Measurements from ENCODE around the gene DPP3.
A peak's percentile ranks its signal among the peaks of the same experiment; 100 is the strongest.
"Not testable (repeated sequence)": the region's sequence is repeated elsewhere in the genome, so short reads cannot be mapped to it uniquely, and the experiment has no call there.

DPP3 gene

DNA sequence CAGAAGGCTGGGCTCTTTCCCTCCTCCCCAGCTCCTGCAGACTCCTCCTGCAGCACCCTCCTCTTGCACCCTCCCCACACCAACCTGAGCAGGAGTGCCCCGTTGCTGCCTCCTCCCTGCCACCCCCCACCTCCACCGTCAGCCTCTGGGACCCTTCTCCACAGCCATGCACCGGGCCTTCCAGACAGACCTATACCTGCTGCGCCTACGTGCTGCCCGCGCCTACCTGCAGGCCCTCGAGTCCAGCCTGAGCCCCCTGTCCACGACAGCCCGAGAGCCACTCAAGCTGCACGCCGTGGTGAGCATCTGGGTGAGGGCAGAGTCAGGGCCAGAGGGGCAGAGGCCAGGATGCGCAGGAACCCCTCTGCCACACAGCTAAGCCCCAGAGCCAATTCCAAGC, 49.4 kb downstream of the DPP3 start:
- H3K4me3 ChIP-seq (ENCODE audit: low read depth, low read length), result no peak overlapping the region

- no peak overlapping the region for H3K4me3 ChIP-seq (ENCODE audit: low read depth, low read length)
Measured at GRCh38 chr11:66530927-66531709, 50.9 kb downstream of the DPP3 start.

GRCh38 chr11:66531841-66532240, 51.6 kb downstream of the DPP3 start:
- H3K4me3 ChIP-seq (ENCODE audit: low read depth, low read length), result no peak overlapping the region

DNA sequence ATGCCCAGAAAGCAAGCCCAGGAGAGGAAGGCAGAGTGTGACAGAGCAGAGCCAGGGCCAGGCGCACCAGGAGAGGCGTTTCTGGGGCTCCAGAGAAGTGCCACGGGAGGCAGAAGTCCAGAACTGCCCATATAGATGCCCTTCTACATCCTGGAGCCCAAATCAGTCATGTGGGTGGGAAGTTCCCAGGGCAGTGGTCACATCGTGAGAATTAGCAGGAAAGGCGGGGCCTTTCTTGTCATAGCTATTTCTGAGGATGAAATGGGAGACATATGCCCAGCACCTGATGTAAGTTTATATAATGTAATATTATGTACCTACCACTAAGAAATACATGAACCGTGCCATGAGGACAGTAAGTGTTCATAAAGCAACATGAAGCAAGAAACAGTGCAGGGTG, 52.5 kb downstream of the DPP3 start:
- no peak overlapping the region for H3K4me3 ChIP-seq (ENCODE audit: low read depth, low read length)

- H3K4me3 ChIP-seq (ENCODE audit: low read depth, low read length), result no peak overlapping the region
Measured at GRCh38 chr11:66539170-66539869, 59.1 kb downstream of the DPP3 start.

DNA sequence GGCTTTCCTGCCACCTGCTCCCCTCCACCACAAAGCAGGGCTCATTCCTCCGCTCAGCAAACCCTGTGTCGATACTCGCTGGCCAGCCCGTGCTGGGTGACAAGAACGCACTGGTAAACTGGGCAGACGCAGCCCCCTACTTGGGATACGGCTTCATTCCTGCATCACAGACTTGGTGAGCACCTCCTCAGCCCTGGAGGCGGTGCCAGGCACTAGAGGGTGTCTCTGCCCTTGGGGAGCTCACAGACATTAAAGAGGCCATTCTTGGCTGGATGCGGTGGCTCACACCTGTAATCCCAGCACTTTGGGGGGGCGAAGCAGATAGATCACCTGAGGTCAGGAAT, 59.6 kb downstream of the DPP3 start:
- H3K4me3 ChIP-seq (ENCODE audit: low read depth, low read length), result no peak overlapping the region

DNA sequence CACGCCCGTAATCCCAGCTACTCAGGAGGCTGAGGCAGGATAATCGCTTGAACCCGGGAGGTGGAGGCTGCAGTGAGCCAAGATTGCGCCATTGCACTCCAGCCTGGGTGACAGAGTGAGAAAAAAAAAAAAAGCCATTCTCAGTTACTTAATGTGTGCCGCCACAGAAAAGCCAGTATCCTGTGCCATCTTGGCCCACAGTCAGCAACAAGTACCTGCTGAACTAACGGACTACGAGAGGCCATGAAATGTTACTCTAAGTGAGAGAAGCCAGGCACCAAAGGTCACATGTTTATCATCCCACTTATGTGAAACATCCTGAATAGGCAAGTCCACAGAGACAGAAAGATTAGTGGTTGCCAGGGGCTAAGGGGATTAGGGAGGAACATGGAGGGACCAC, 60.4 kb downstream of the DPP3 start:
- not testable (repeated sequence) for H3K4me3 ChIP-seq (ENCODE audit: low read depth, low read length)

GRCh38 chr11:66541892-66542291, 61.7 kb downstream of the DPP3 start:
- H3K4me3 ChIP-seq (ENCODE audit: low read depth, low read length), result no peak overlapping the region

GRCh38 chr11:66542362-66542761, 62.1 kb downstream of the DPP3 start:
- no peak overlapping the region for H3K4me3 ChIP-seq (ENCODE audit: low read depth, low read length)

DNA sequence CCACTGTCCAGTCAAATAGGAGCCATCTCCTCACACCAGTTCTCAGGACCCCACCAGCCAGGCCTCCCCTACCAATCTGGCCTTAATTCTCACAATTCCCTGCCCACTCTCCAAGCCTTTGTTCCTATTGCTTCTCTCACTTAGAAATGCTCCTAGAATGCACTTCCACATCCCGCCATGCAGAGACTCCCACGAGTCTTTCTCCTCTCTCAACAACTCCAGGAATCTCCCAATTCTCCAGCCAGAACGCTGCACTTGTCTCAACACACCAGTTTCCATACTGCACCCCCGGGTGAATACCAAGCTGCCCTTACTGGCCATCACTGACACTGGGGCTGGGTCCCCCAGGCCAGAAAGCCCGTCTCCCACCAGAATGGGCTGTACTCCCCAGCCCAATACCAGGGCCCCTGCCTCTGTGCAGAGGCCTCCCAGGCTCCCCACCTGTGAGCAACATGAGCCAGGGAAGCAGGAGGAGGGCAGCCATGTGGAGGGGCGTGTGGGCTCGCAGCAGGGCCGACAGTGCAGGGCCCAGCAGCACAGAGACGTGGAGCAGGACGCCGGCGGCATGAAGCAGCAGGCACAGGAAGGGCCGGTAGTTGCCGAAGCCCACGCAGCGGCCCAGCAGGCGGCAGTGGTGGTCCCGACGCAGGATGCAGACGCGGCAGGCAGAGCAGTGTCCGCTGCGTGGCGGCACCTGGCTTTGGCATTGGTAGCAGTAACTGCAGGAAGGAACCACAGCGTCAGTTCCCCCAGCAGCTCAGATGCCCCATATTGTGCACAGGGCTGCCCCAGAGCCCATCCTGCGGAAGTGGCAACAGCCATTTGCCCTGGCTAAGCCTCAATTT, 63.3 kb downstream of the DPP3 start:
- H3K4me3 ChIP-seq (ENCODE audit: low read depth, low read length), result no peak overlapping the region

- peak overlapping the region; percentile 78 for H3K4me3 ChIP-seq (ENCODE audit: low read depth, low read length)
Measured at GRCh38 chr11:66544952-66545351, 64.7 kb downstream of the DPP3 start.

GRCh38 chr11:66545701-66546367, 65.6 kb downstream of the DPP3 start, which contains the start of gene ZDHHC24:
Gene ZDHHC24 (minus strand): TSS chr11:66546048. CDS start chr11:66546003, 45 bp downstream.
- peak within 1 kb of the TSS; percentile 78 for H3K4me3 ChIP-seq (ENCODE audit: low read depth, low read length)

- peak within 1 kb of the TSS; percentile 78 for H3K4me3 ChIP-seq (ENCODE audit: low read depth, low read length)
Measured at GRCh38 chr11:66546368-66546965, 66.2 kb downstream of the DPP3 start, which contains the start of gene ACTN3. Gene ACTN3 (plus strand): TSS chr11:66546903. CDS start chr11:66546938, 35 bp downstream.

- peak overlapping the region; percentile 1 for H3K4me3 ChIP-seq (ENCODE audit: low read depth, low read length)
Measured at GRCh38 chr11:66546966-66547661, 66.9 kb downstream of the DPP3 start.

- no peak overlapping the region for H3K4me3 ChIP-seq (ENCODE audit: low read depth, low read length)
Measured at GRCh38 chr11:66547662-66548009, 67.4 kb downstream of the DPP3 start.

DNA sequence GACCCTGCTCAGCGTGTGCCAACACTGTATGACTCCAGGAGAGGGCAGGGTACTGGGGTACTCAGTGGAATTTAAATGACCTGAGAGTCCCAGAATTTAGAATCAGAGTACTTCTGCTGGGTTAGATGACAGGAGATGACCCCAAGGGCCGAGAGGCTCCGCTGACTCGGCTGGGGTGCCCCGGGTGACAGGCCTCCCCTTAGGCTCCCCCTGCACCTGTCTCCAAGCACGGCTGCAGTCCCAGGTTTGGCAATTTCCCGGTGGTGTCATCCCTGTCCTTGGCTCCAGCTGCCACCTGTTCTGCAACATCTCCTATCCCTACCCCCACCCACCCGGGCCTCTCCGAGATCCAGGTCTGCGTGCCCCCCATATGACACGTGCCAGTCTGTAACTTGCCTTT, 67.8 kb downstream of the DPP3 start:
- H3K4me3 ChIP-seq (ENCODE audit: low read depth, low read length), result no peak overlapping the region

- H3K4me3 ChIP-seq (ENCODE audit: low read depth, low read length), result no peak overlapping the region
Measured at GRCh38 chr11:66548774-66549630, 68.8 kb downstream of the DPP3 start.

- H3K4me3 ChIP-seq (ENCODE audit: low read depth, low read length), result no peak overlapping the region
Measured at GRCh38 chr11:66549696-66550095, 69.5 kb downstream of the DPP3 start.

- no peak overlapping the region for H3K4me3 ChIP-seq (ENCODE audit: low read depth, low read length)
Measured at GRCh38 chr11:66550887-66551286, 70.7 kb downstream of the DPP3 start.
